Caco-2 (cell line): ENCODE results near the gene P4HA2. TPM values are rescaled to one million over a fixed set of nuclear protein-coding genes. Genes with fewer than 3 reads are reported as not detected.

Experiments
- BruUV-seq: library from RNA; stranded (reverse); fragments of 400-500 nt; replicated peaks from 2 replicates; lab custom pipeline; 2021; lab: Mats Ljungman, UMichigan
- CTCF ChIA-PET: fragments of 300-600 bp; sonication (Branson Sonifier 250); formaldehyde crosslinking; loops from one replicate; lab custom pipeline; 2022; ENCODE audit warnings: antibody characterized with exemption; lab: Charles Lee
- POLR2A ChIA-PET: fragments of 300-600 bp; sonication (Branson Sonifier 250); formaldehyde crosslinking; loops from one replicate; lab custom pipeline; 2022; ENCODE audit warnings: antibody characterized with exemption; lab: Charles Lee
- DNase-seq, 2 experiments: peaks; one replicate each; pipeline versions ENCODE4 v3.0.0 to v3.0.0-alpha.2; 2020 to 2022
- H3K27me3 ChIP-seq: replicated peaks from 2 replicates; pipeline ENCODE4 v1.6.0; 2011; ENCODE audit warnings: low read length; ENCODE audit not compliant: control insufficient read depth, insufficient read depth
- H3K36me3 ChIP-seq: 2 replicates; pipeline ENCODE4 v1.5.1; 2011; ENCODE audit warnings: low read length; ENCODE audit not compliant: control insufficient read depth, insufficient read depth
- H3K4me1 ChIP-seq: fragments of 250-450 bp; sonication (Bioruptor Pico); 2 replicates; pipeline ENCODE4 v1.5.1; 2020; ENCODE audit warnings: mild to moderate bottlenecking
- H3K4me3 ChIP-seq: 2 replicates; pipeline ENCODE4 v1.5.1; 2011; ENCODE audit warnings: low read depth, mild to moderate bottlenecking, control low read depth, low read length
- H3K9me3 ChIP-seq: fragments of 250-450 bp; sonication (Bioruptor Pico); 2 replicates; pipeline ENCODE4 v1.5.1; 2020; ENCODE audit warnings: mild to moderate bottlenecking, moderate library complexity
- H3K27ac Mint-ChIP-seq: one replicate; pipeline ENCODE4 v1.8.0; 2022; ENCODE audit warnings: mixed read lengths; ENCODE audit not compliant: unreplicated experiment
- H3K27me3 Mint-ChIP-seq: one replicate; pipeline ENCODE4 v1.8.0; 2022; ENCODE audit warnings: mixed read lengths; ENCODE audit not compliant: insufficient read depth, unreplicated experiment
- H3K36me3 Mint-ChIP-seq: one replicate; pipeline ENCODE4 v1.8.0; 2022; ENCODE audit warnings: mild to moderate bottlenecking, mixed read lengths; ENCODE audit not compliant: insufficient read depth, unreplicated experiment
- H3K4me1 Mint-ChIP-seq: one replicate; pipeline ENCODE4 v1.8.0; 2022; ENCODE audit warnings: low read depth, mixed read lengths; ENCODE audit not compliant: unreplicated experiment
- H3K4me3 Mint-ChIP-seq: one replicate; pipeline ENCODE4 v1.8.0; 2022; ENCODE audit warnings: mild to moderate bottlenecking, moderate library complexity, mixed read lengths; ENCODE audit not compliant: unreplicated experiment
- H3K9me3 Mint-ChIP-seq: one replicate; pipeline ENCODE4 v1.8.0; 2022; ENCODE audit warnings: mixed read lengths; ENCODE audit not compliant: unreplicated experiment
- intact Hi-C: fragments of 100-400 bp; cut with micrococcal nuclease; formaldehyde crosslinking; loops from one replicate; pipeline ENCODE4 v1.10.0; 2022; ENCODE audit not compliant: unreplicated experiment
- total RNA-seq: library from RNA; stranded (reverse); gene quantifications from 2 replicates; pipeline ENCODE4 v1.2.3, GENCODE V29; 2022
- TF ChIP-seq, protein P1 (sequence below), 2 experiments: fragments of 200-600 bp in 1 of 2; IDR thresholded peaks; 1 replicate in 1 of 2; 2 replicates in 1 of 2; pipeline versions ENCODE4 v1.5.1 to v1.8.0; 2011 to 2022; ENCODE audit warnings: antibody characterized with exemption in 1 of 2, control low read depth in 1 of 2, inconsistent platforms in 1 of 2, low read depth in 1 of 2, low read length in 1 of 2, mild to moderate bottlenecking in 1 of 2, moderate library complexity in 1 of 2; ENCODE audit not compliant: insufficient read depth in 1 of 2, severe bottlenecking in 1 of 2, unreplicated experiment in 1 of 2

The P4HA2 gene
- total RNA-seq, 1 experiment from 2014 or later = 41.0 TPM

DNA sequence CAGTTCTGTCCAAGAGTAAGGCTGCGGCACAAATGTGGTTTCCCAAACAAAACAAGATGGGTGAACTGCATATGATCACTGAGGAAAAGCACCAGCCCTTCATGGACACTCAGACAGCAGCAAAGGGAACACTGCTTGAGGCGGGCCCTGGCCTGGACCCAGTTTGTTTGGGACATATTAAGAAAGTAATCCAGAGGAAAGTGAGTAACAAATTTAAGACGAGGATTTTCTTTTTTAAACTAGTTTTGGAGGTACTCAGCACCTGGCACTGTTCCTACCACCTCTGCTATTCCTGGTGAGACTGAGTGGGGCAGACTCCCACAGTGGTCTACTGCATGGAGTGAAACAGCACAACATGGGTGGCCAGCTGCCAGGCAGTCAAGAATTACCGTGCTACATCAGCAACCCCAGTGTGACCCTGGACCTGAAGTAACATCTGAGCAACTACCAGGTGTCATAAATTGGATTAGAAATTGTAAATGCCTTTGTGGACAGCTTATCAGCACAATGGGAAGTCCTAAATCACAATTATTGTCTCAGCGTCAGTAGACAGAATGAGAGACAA lies 28.5 kb downstream of the P4HA2 start:
- no peak overlapping the region for H3K4me3 Mint-ChIP-seq
- TF ChIP-seq, protein P1, sequence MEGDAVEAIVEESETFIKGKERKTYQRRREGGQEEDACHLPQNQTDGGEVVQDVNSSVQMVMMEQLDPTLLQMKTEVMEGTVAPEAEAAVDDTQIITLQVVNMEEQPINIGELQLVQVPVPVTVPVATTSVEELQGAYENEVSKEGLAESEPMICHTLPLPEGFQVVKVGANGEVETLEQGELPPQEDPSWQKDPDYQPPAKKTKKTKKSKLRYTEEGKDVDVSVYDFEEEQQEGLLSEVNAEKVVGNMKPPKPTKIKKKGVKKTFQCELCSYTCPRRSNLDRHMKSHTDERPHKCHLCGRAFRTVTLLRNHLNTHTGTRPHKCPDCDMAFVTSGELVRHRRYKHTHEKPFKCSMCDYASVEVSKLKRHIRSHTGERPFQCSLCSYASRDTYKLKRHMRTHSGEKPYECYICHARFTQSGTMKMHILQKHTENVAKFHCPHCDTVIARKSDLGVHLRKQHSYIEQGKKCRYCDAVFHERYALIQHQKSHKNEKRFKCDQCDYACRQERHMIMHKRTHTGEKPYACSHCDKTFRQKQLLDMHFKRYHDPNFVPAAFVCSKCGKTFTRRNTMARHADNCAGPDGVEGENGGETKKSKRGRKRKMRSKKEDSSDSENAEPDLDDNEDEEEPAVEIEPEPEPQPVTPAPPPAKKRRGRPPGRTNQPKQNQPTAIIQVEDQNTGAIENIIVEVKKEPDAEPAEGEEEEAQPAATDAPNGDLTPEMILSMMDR (IDR thresholded peaks at IDR 0.05; ENCODE audit: insufficient read depth in 1 of 2, low read depth in 1 of 2, low read length in 1 of 2, severe bottlenecking in 1 of 2, unreplicated experiment in 1 of 2) = no peak
- Histone ChIP-seq H3K36me3 (no peaks in the 10 kb centered on the region; the same call in 1 of the 2 replicates), H3K4me3 (no peak overlapping the region), H3K27me3 (no peaks in the 10 kb centered on the region), H3K4me1 (peaks cover 5% of the 10 kb centered on the region; the same call in 1 of the 2 replicates), H3K9me3 (no peaks in the 10 kb centered on the region)
- CTCF ChIA-PET = no interaction called here
- POLR2A ChIA-PET = no interaction called here
- H3K9me3 Mint-ChIP-seq = no peaks in the 10 kb centered on the region
- intact Hi-C loops = no loop called here
- no peak for DNase-seq
- no peak overlapping the region for H3K27ac Mint-ChIP-seq
- H3K4me1 Mint-ChIP-seq = no peaks in the 10 kb centered on the region
- H3K36me3 Mint-ChIP-seq = peaks cover 6% of the 10 kb centered on the region
- no TSS peak for BruUV-seq
- H3K27me3 Mint-ChIP-seq = no peaks in the 10 kb centered on the region

DNA sequence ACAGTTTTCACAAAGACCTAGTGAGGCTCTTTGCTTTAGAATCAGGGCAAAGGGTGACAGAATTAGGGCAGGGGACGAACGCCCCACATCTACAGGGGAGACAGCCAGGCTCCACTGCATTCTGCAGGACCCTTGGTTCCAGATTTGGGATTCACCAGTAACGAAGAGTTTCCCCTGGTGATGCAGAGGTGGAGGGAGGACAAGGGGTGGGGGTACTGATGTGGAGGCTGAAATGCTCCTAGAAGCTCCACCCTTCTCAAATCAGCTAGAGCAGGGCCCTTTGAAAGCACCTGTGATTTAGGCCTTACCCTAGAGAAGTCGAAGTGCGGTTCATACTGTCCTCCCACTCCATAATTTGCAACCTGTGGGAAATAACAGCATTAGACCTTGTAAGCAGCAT lies 29.1 kb downstream of the P4HA2 start:
- H3K9me3 ChIP-seq = no peaks in the 10 kb centered on the region
- H3K36me3 ChIP-seq = no peaks in the 10 kb centered on the region; the same call in 1 of the 2 replicates
- H3K27me3 Mint-ChIP-seq = no peaks in the 10 kb centered on the region
- H3K4me1 ChIP-seq = peaks cover 5% of the 10 kb centered on the region; the same call in 1 of the 2 replicates
- ChIA-PET POLR2A (no interaction called here), CTCF (no interaction called here)
- peaks cover 6% of the 10 kb centered on the region for H3K36me3 Mint-ChIP-seq
- H3K27ac Mint-ChIP-seq = no peak overlapping the region
- intact Hi-C loops = no loop called here
- H3K4me3 Mint-ChIP-seq = no peak overlapping the region
- H3K27me3 ChIP-seq = no peaks in the 10 kb centered on the region
- TF ChIP-seq, protein P1 (IDR thresholded peaks at IDR 0.05; ENCODE audit: insufficient read depth in 1 of 2, low read depth in 1 of 2, low read length in 1 of 2, severe bottlenecking in 1 of 2, unreplicated experiment in 1 of 2) = no peak
- H3K9me3 Mint-ChIP-seq = no peaks in the 10 kb centered on the region
- DNase-seq = no peak
- no TSS peak for BruUV-seq
- no peak overlapping the region for H3K4me3 ChIP-seq
- no peaks in the 10 kb centered on the region for H3K4me1 Mint-ChIP-seq

DNA sequence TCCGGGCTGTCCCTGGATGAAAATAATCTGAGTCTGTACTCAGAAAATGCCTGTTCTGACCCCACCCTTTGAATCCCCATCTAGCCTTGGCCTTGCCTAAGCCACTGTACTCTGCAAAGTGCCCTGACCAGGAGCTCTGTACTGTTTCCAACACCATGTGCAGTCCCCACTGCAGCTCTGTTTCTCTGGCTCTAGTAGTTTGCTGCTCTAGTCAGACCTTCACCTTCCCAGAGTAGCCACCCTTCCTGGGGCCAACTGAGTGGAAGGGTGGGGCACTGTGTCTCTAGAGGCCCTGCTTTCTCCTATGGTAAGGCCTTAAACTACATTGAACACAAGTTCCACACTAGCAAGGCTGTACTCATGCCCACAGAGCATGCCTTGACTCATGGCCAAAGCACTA lies 31.9 kb downstream of the P4HA2 start:
- no peak overlapping the region for H3K4me3 Mint-ChIP-seq
- peaks cover 6% of the 10 kb centered on the region for H3K36me3 Mint-ChIP-seq
- no peak for DNase-seq
- no peak overlapping the region for H3K27ac Mint-ChIP-seq
- Histone ChIP-seq H3K4me3 (no peak overlapping the region), H3K4me1 (no peaks in the 10 kb centered on the region), H3K36me3 (no peaks in the 10 kb centered on the region; the same call in 1 of the 2 replicates), H3K9me3 (no peaks in the 10 kb centered on the region), H3K27me3 (no peaks in the 10 kb centered on the region)
- CTCF ChIA-PET = no interaction called here
- POLR2A ChIA-PET = no interaction called here
- no peaks in the 10 kb centered on the region for H3K4me1 Mint-ChIP-seq
- BruUV-seq = no TSS peak
- no peaks in the 10 kb centered on the region for H3K27me3 Mint-ChIP-seq
- intact Hi-C loops = no loop called here
- no peaks in the 10 kb centered on the region for H3K9me3 Mint-ChIP-seq
- TF ChIP-seq, protein P1 (IDR thresholded peaks at IDR 0.05; ENCODE audit: insufficient read depth in 1 of 2, low read depth in 1 of 2, low read length in 1 of 2, severe bottlenecking in 1 of 2, unreplicated experiment in 1 of 2) = no peak
